Measurements from ENCODE around the gene PLTP.

DNA sequence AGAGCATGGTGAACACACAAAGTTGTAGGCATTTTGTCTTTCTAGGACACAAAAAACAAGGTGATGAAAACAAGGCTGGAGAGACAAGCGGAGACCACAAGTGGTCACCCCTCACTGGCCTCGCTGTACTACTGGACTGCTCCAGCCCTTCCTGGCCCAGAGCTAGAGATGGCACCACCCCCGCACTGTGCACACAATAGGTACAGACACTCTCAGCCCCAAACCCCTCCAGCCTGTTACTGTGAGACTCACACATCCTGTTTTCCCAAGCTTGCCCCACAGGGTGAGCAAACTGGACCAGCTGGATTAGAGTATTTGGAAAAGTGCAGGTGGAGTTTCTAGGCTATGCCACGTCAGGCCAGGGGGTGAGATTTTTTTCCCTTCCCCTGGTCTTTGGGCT is 39.3 kb downstream of the PLTP start:
- no peak for TF ChIP-seq POLR2A (IDR thresholded peaks at IDR 0.05; ENCODE audit: low read depth)
- TF ChIP-seq, protein P1, sequence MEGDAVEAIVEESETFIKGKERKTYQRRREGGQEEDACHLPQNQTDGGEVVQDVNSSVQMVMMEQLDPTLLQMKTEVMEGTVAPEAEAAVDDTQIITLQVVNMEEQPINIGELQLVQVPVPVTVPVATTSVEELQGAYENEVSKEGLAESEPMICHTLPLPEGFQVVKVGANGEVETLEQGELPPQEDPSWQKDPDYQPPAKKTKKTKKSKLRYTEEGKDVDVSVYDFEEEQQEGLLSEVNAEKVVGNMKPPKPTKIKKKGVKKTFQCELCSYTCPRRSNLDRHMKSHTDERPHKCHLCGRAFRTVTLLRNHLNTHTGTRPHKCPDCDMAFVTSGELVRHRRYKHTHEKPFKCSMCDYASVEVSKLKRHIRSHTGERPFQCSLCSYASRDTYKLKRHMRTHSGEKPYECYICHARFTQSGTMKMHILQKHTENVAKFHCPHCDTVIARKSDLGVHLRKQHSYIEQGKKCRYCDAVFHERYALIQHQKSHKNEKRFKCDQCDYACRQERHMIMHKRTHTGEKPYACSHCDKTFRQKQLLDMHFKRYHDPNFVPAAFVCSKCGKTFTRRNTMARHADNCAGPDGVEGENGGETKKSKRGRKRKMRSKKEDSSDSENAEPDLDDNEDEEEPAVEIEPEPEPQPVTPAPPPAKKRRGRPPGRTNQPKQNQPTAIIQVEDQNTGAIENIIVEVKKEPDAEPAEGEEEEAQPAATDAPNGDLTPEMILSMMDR (IDR thresholded peaks at IDR 0.05) = no peak
